Stomach (tissue), 9 donors: ENCODE measurements around the gene SCRN1. TPM values are rescaled to one million over a fixed set of nuclear protein-coding genes. Genes with fewer than 3 reads are reported as not detected.
"Not testable (repeated sequence)": the region's sequence is repeated elsewhere in the genome, so short reads cannot be mapped to it uniquely, and the experiment has no call there.

Source experiments
- DNase-seq, 2 donors: peaks; one replicate each; pipeline versions ENCODE4 v3.0.0 to v3.0.0-alpha.2; 2013 to 2019
- H3K27ac ChIP-seq, 5 donors: fragments of 200-600 bp in 4 of 5; sonication (generic) in 4 of 5; one replicate each; pipeline ENCODE4 v1.5.1; 2013 to 2019; ENCODE audit warnings: mild to moderate bottlenecking in 1 of 5, moderate library complexity in 1 of 5
- H3K27me3 ChIP-seq, 3 donors: fragments of 200-600 bp; sonication (generic); one replicate each; pipeline ENCODE4 v1.5.1; 2017 to 2019; ENCODE audit warnings: mixed run types in 1 of 3
- H3K36me3 ChIP-seq, 4 donors: fragments of 200-600 bp; sonication (generic); 1 replicate in 3 of 4; 2 replicates in 1 of 4; pipeline ENCODE4 v1.5.1; 2016 to 2019
- H3K4me1 ChIP-seq, 4 donors: fragments of 200-600 bp; sonication (generic); one replicate each; pipeline ENCODE4 v1.5.1; 2016 to 2019
- H3K4me3 ChIP-seq, 4 donors: fragments of 200-600 bp; sonication (generic) in 3 of 4; one replicate each; pipeline ENCODE4 v1.5.1; 2016 to 2019; ENCODE audit warnings: mild to moderate bottlenecking in 1 of 4
- H3K9me3 ChIP-seq, 4 donors: fragments of 200-600 bp; sonication (generic); one replicate each; pipeline ENCODE4 v1.5.1; 2016 to 2019
- CTCF ChIP-seq, 7 experiments: fragments of 450-650 bp in 4 of 7; fragments of 200-600 bp in 3 of 7; sonication (generic) in 3 of 7; IDR thresholded peaks; one replicate each; pipeline ENCODE4 v1.5.1; 2016 to 2019; ENCODE audit warnings: antibody characterized with exemption in 7 of 7, control low read depth in 2 of 7, mild to moderate bottlenecking in 1 of 7
- EP300 ChIP-seq: sonication (generic); formaldehyde crosslinking; IDR thresholded peaks from one replicate; pipeline ENCODE4 v1.6.1; 2017; ENCODE audit warnings: antibody characterized with exemption
- POLR2A ChIP-seq, 4 donors: fragments of 450-650 bp; IDR thresholded peaks; one replicate each; pipeline ENCODE4 v1.6.1; 2016; ENCODE audit warnings: antibody characterized with exemption in 4 of 4, control low read depth in 2 of 4, mild to moderate bottlenecking in 1 of 4, moderate library complexity in 1 of 4
- POLR2AphosphoS5 ChIP-seq, 3 donors: sonication (generic); formaldehyde crosslinking; IDR thresholded peaks; one replicate each; pipeline ENCODE4 v1.6.1; 2016; ENCODE audit warnings: antibody characterized with exemption in 3 of 3
- WGBS, 5 donors: extraction: QIAGEN DNeasy Blood & Tissue Kit in 3 of 5; methylation state at CpG; one replicate each; pipeline versions ENCODE4 v1.1.5 to v1.1.7; 2013 to 2018; 5-methylcytosine and 5-hydroxymethylcytosine counted together
- intact Hi-C: fragments of 100-400 bp; cut with DNase I; formaldehyde crosslinking; loops from one replicate; pipeline ENCODE4 v1.15.1; 2023; ENCODE audit warnings: low total_unique reads
- polyA plus RNA-seq, 3 donors: library from polyadenylated mRNA; stranded (reverse); fragments of 200-250 nt; gene quantifications; one replicate each; pipeline ENCODE4 v1.2.3, GENCODE V29; 2013
- total RNA-seq, 5 donors: library from RNA; depleted of rRNA; stranded (reverse); fragments of >200 nt; gene quantifications; one replicate each; pipeline versions ENCODE4 v1.1.0 to v1.2.3, GENCODE V29; 2014 to 2016
- donor health status: healthy with polysubstance abuse.
- donor health status: Bipolar disorder and iron deficiency.
- donor health status: healthy.

The SCRN1 gene
- total and polyA plus RNA-seq, 8 donors: 0.87 to 57.2 (median 22.9) TPM

GRCh38 chr7:29962035-29962434 lies 27.6 kb downstream of the SCRN1 start:
- H3K27me3 ChIP-seq: no peaks in the 10 kb centered on the region
- TF ChIP-seq EP300 (no peak), POLR2AphosphoS5 (IDR thresholded peaks at IDR 0.05) (no peak), POLR2A (IDR thresholded peaks at IDR 0.05) (no peak), CTCF (IDR thresholded peaks at IDR 0.05) (no peak)
- 96 to 100% (median 100%) methylated on average over 1 of the region's 1 CpG for WGBS, 5 donors
- peaks cover 0 to 14% (median 5%) of the 10 kb centered on the region in 4 donors for H3K36me3 ChIP-seq
- no peak overlapping the region for H3K27ac ChIP-seq
- no peak for DNase-seq
- H3K4me3 ChIP-seq: no peak overlapping the region
- intact Hi-C loops: no loop called here
- peaks cover 0 to 15% (median 7%) of the 10 kb centered on the region in 4 donors for H3K4me1 ChIP-seq
- H3K9me3 ChIP-seq: no peaks in the 10 kb centered on the region

- H3K27me3 ChIP-seq, H3K4me3 ChIP-seq, H3K9me3 ChIP-seq, H3K27ac ChIP-seq, DNase-seq, intact Hi-C loops: not testable (repeated sequence)
- peaks cover 0 to 18% (median 7%) of the 10 kb centered on the region in 4 donors for H3K4me1 ChIP-seq
- WGBS, 5 donors: 91 to 99% (median 95%) methylated on average over 6 to 16 of the region's 19 CpGs
- H3K36me3 ChIP-seq: peaks cover 0 to 14% (median 5%) of the 10 kb centered on the region in 4 donors
Observed at GRCh38 chr7:29961611-29962010, 28.0 kb downstream of the SCRN1 start.

GRCh38 chr7:29958667-29959358 lies 30.8 kb downstream of the SCRN1 start:
- H3K27me3 ChIP-seq: no peaks in the 10 kb centered on the region
- H3K27ac ChIP-seq: no peak overlapping the region
- H3K9me3 ChIP-seq: no peaks in the 10 kb centered on the region
- H3K36me3 ChIP-seq: peaks cover 0 to 13% (median 12%) of the 10 kb centered on the region in 4 donors
- peaks cover 0 to 18% (median 0%) of the 10 kb centered on the region in 4 donors for H3K4me1 ChIP-seq
- WGBS, 5 donors: 82 to 94% (median 92%) methylated on average over 8 of the region's 8 CpGs
- TF ChIP-seq POLR2AphosphoS5 (IDR thresholded peaks at IDR 0.05) (no peak), EP300 (no peak), POLR2A (IDR thresholded peaks at IDR 0.05) (no peak), CTCF (IDR thresholded peaks at IDR 0.05) (no peak)
- DNase-seq: no peak
- no peak overlapping the region for H3K4me3 ChIP-seq
- intact Hi-C loops: no loop called here

GRCh38 chr7:29957521-29958310 lies 31.9 kb downstream of the SCRN1 start:
- peaks cover 0 to 18% (median 0%) of the 10 kb centered on the region in 4 donors for H3K4me1 ChIP-seq
- TF ChIP-seq POLR2AphosphoS5 (IDR thresholded peaks at IDR 0.05): no peak
- no peak for TF ChIP-seq POLR2A (IDR thresholded peaks at IDR 0.05)
- TF ChIP-seq EP300: no peak
- TF ChIP-seq CTCF (IDR thresholded peaks at IDR 0.05): no peak
- no peak overlapping the region for H3K27ac ChIP-seq
- no peaks in the 10 kb centered on the region for H3K9me3 ChIP-seq
- no peak overlapping the region for H3K4me3 ChIP-seq
- H3K27me3 ChIP-seq: no peaks in the 10 kb centered on the region
- intact Hi-C loops: no loop called here
- peaks cover 0 to 21% (median 19%) of the 10 kb centered on the region in 4 donors for H3K36me3 ChIP-seq
- no peak for DNase-seq
- 86 to 88% (median 87%) methylated on average over 9 of the region's 9 CpGs for WGBS, 5 donors
